Stomach (tissue), 9 donors: ENCODE results near the gene PELI2. TPM values are rescaled to one million over a fixed set of nuclear protein-coding genes. Genes with fewer than 3 reads are reported as not detected.

Experiments used
- DNase-seq, 2 donors: peaks; one replicate each; pipeline versions ENCODE4 v3.0.0 to v3.0.0-alpha.2; 2013 to 2019
- H3K27ac ChIP-seq, 5 donors: fragments of 200-600 bp in 4 of 5; sonication (generic) in 4 of 5; one replicate each; pipeline ENCODE4 v1.5.1; 2013 to 2019; ENCODE audit warnings: mild to moderate bottlenecking in 1 of 5, moderate library complexity in 1 of 5
- H3K27me3 ChIP-seq, 3 donors: fragments of 200-600 bp; sonication (generic); one replicate each; pipeline ENCODE4 v1.5.1; 2017 to 2019; ENCODE audit warnings: mixed run types in 1 of 3
- H3K36me3 ChIP-seq, 4 donors: fragments of 200-600 bp; sonication (generic); 1 replicate in 3 of 4; 2 replicates in 1 of 4; pipeline ENCODE4 v1.5.1; 2016 to 2019
- H3K4me1 ChIP-seq, 4 donors: fragments of 200-600 bp; sonication (generic); one replicate each; pipeline ENCODE4 v1.5.1; 2016 to 2019
- H3K4me3 ChIP-seq, 4 donors: fragments of 200-600 bp; sonication (generic) in 3 of 4; one replicate each; pipeline ENCODE4 v1.5.1; 2016 to 2019; ENCODE audit warnings: mild to moderate bottlenecking in 1 of 4
- H3K9me3 ChIP-seq, 4 donors: fragments of 200-600 bp; sonication (generic); one replicate each; pipeline ENCODE4 v1.5.1; 2016 to 2019
- EP300 ChIP-seq: sonication (generic); formaldehyde crosslinking; IDR thresholded peaks from one replicate; pipeline ENCODE4 v1.6.1; 2017; ENCODE audit warnings: antibody characterized with exemption
- POLR2A ChIP-seq, 4 donors: fragments of 450-650 bp; IDR thresholded peaks; one replicate each; pipeline ENCODE4 v1.6.1; 2016; ENCODE audit warnings: antibody characterized with exemption in 4 of 4, control low read depth in 2 of 4, mild to moderate bottlenecking in 1 of 4, moderate library complexity in 1 of 4
- POLR2AphosphoS5 ChIP-seq, 3 donors: sonication (generic); formaldehyde crosslinking; IDR thresholded peaks; one replicate each; pipeline ENCODE4 v1.6.1; 2016; ENCODE audit warnings: antibody characterized with exemption in 3 of 3
- WGBS, 5 donors: extraction: QIAGEN DNeasy Blood & Tissue Kit in 3 of 5; methylation state at CpG; one replicate each; pipeline versions ENCODE4 v1.1.5 to v1.1.7; 2013 to 2018; 5-methylcytosine and 5-hydroxymethylcytosine counted together
- intact Hi-C: fragments of 100-400 bp; cut with DNase I; formaldehyde crosslinking; loops from one replicate; pipeline ENCODE4 v1.15.1; 2023; ENCODE audit warnings: low total_unique reads
- polyA plus RNA-seq, 3 donors: library from polyadenylated mRNA; stranded (reverse); fragments of 200-250 nt; gene quantifications; one replicate each; pipeline ENCODE4 v1.2.3, GENCODE V29; 2013
- total RNA-seq, 5 donors: library from RNA; depleted of rRNA; stranded (reverse); fragments of >200 nt; gene quantifications; one replicate each; pipeline versions ENCODE4 v1.1.0 to v1.2.3, GENCODE V29; 2014 to 2016
- TF ChIP-seq, protein P1 (sequence below), 7 experiments: fragments of 450-650 bp in 4 of 7; fragments of 200-600 bp in 3 of 7; sonication (generic) in 3 of 7; IDR thresholded peaks; one replicate each; pipeline ENCODE4 v1.5.1; 2016 to 2019; ENCODE audit warnings: antibody characterized with exemption in 7 of 7, control low read depth in 2 of 7, mild to moderate bottlenecking in 1 of 7
- donor health status: healthy with polysubstance abuse.
- donor health status: Bipolar disorder and iron deficiency.
- donor health status: healthy.

Gene PELI2
- total and polyA plus RNA-seq, 8 donors: 3.0 to 48.3 (median 10.6) TPM

DNA sequence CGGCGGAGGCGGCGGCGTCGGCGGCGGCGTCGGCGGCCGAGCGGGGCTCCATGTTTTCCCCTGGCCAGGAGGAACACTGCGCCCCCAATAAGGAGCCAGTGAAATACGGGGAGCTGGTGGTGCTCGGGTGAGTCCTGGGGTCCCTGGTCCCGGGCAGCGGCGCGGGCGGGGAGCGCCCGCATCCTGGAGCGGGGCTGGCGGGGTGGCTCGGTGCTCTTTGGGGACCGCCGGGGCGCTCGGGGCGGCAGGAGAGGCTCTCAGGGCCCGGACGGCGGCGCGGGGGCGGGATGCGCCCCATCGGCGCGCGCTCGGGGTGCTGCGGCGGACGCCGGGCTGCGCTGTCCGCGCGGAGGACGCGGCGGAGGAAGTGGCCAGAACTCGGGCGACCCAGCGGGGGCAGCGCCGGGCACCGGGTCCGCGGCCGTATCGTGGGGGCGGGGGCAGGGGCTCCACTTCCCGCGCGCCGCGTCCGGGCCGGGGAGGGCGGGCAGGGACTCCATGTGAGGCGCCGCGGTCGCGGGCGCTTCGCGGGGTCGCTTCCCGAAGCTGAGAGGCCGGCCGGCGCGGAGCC, 485 bp downstream of the PELI2 start:
- 0 to 4% (median 0%) methylated on average over 3 to 87 of the region's 87 CpGs for WGBS, 5 donors
- intact Hi-C loops: no loop called here
- no peaks in the 10 kb centered on the region for H3K27me3 ChIP-seq

DNA sequence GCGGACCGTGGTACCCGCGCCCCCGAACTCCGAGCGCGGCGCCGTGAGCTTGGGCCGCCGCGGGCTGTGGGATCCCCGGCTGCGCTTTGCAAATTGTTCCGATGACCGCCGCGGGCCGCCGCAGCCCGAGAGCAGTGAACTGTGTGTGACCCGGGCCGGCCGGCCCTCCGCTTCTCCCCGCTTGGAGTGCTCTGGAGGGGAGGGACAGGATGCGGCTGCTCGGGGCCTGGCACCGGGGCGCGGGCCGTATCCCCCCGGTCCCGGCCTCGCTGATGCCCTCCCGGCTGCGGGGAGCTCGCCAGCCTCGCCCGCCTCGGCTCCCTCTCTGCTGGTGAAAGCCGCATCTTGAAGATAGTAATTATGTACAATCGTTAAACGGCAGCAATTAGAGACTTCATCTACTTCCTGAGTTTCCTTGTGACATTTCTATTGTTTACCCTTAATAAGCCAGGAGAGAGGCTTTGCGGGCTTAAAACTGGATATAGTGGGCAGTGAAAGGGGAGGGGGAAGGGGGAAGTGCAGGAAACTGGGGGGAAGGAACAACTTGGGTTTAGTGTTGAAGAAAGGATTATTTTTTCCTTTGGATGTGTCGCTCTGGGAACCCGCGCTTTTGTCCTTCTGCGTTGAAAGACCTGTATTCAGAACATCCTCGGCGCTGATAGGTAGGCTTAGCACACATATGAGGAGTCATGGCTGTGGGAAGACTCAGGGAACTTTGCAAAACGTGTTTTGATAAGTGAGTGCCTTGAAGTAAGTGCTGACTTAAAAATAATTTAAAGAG, 1.2 kb downstream of the PELI2 start:
- Histone ChIP-seq H3K27ac (peak overlapping the region; percentile 92 to 100 (median 96)), H3K36me3 (no peaks in the 10 kb centered on the region), H3K27me3 (no peaks in the 10 kb centered on the region), H3K4me3 (peak overlapping the region; percentile 78 to 92 (median 88)), H3K4me1 (peaks cover 5 to 71% (median 32%) of the 10 kb centered on the region in 4 donors), H3K9me3 (no peaks in the 10 kb centered on the region)
- TF ChIP-seq POLR2A (IDR thresholded peaks at IDR 0.05): no peak
- TF ChIP-seq POLR2AphosphoS5 (IDR thresholded peaks at IDR 0.05): no peak
- no peak for TF ChIP-seq EP300
- TF ChIP-seq, protein P1, sequence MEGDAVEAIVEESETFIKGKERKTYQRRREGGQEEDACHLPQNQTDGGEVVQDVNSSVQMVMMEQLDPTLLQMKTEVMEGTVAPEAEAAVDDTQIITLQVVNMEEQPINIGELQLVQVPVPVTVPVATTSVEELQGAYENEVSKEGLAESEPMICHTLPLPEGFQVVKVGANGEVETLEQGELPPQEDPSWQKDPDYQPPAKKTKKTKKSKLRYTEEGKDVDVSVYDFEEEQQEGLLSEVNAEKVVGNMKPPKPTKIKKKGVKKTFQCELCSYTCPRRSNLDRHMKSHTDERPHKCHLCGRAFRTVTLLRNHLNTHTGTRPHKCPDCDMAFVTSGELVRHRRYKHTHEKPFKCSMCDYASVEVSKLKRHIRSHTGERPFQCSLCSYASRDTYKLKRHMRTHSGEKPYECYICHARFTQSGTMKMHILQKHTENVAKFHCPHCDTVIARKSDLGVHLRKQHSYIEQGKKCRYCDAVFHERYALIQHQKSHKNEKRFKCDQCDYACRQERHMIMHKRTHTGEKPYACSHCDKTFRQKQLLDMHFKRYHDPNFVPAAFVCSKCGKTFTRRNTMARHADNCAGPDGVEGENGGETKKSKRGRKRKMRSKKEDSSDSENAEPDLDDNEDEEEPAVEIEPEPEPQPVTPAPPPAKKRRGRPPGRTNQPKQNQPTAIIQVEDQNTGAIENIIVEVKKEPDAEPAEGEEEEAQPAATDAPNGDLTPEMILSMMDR (IDR thresholded peaks at IDR 0.05): no peak
- peak; percentile 46 to 82 for DNase-seq
- intact Hi-C loops: no loop called here
- WGBS, 5 donors: 1 to 5% (median 2%) methylated on average over 24 to 53 of the region's 53 CpGs

More for the DNA sequence above, 485 bp downstream of the PELI2 start:
- H3K4me3 ChIP-seq: peak overlapping the region; percentile 78 to 92 (median 88)
- peaks cover 5 to 64% (median 27%) of the 10 kb centered on the region in 4 donors for H3K4me1 ChIP-seq
- no peaks in the 10 kb centered on the region for H3K36me3 ChIP-seq
- H3K9me3 ChIP-seq: no peaks in the 10 kb centered on the region
- TF ChIP-seq, protein P1 (IDR thresholded peaks at IDR 0.05): peak in 1 of 7 experiments; percentile 3
- TF ChIP-seq POLR2AphosphoS5 (IDR thresholded peaks at IDR 0.05) (no peak), POLR2A (IDR thresholded peaks at IDR 0.05) (no peak), EP300 (no peak)
- peak; percentile 44 to 60 for DNase-seq
- H3K27ac ChIP-seq: peak overlapping the region; percentile 92 to 100 (median 96)

DNA sequence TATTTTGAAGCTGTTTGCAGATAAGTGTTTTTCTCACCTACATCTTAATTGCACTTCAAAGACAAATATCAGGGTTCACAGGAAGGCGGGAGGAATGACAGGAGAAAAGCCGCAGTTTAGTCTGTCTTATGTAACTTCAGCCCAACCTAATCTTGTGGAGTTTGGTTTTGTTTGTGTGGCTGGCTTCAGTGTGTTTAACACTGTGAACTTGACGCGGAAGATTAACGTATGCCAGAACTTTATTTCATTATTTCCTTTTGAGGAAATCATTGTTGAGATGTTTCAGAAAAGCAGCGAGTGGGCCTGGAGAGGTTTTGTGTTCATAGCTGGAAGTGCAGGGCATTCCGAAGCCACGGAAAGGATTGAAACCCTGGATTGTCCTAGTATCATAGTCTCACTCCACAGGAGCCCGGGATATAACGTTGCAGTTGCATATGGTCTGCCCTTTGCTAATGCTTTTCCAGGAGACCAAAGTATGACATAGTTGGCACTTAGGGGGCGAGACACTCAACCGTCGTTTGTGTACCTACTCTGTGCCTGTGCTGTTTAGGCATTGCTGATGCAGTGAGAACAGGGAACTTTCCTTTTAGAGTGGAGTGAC, 2.0 kb downstream of the PELI2 start:
- Histone ChIP-seq H3K27me3 (no peaks in the 10 kb centered on the region), H3K4me3 (peak overlapping the region; percentile 78 to 92 (median 88)), H3K9me3 (no peaks in the 10 kb centered on the region), H3K36me3 (no peaks in the 10 kb centered on the region), H3K27ac (peak overlapping the region; percentile 58 to 98 (median 96)), H3K4me1 (peaks cover 5 to 79% (median 39%) of the 10 kb centered on the region in 4 donors)
- TF ChIP-seq EP300 (no peak), POLR2AphosphoS5 (IDR thresholded peaks at IDR 0.05) (peak in 2 of 3 donors; percentile 6 to 29), POLR2A (IDR thresholded peaks at IDR 0.05) (no peak)
- TF ChIP-seq, protein P1 (IDR thresholded peaks at IDR 0.05): peak in 1 of 7 experiments; percentile 10
- intact Hi-C loops: no loop called here
- peak in 1 of 2 donors; percentile 49 for DNase-seq
- WGBS, 5 donors: 4 to 14% (median 7%) methylated on average over 13 of the region's 13 CpGs

DNA sequence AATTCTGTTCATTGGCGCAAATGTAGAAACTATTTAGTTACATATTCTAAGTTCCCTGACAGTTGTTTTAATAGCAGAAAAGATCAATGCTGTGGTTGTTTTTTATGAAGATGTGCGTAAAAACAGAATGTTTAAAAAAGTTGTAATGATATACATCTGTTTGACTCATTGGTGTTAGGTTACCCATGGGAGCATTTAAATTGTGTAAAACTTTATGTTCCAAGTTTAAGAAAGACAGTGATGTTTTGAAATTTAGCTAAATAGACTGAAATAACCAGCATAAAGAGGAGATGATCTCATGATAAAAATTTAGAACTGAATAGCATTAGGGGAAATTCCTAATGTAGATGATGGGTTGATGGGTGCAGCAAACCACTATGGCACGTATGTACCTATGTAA, 3.6 kb downstream of the PELI2 start:
- no peak for DNase-seq
- no peak overlapping the region for H3K4me3 ChIP-seq
- intact Hi-C loops: no loop called here
- WGBS, 5 donors: 82 to 90% (median 89%) methylated on average over 3 of the region's 3 CpGs
- no peaks in the 10 kb centered on the region for H3K27me3 ChIP-seq
- H3K27ac ChIP-seq: no peak overlapping the region
- no peaks in the 10 kb centered on the region for H3K9me3 ChIP-seq
- peaks cover 13 to 82% (median 51%) of the 10 kb centered on the region in 4 donors for H3K4me1 ChIP-seq
- no peak for TF ChIP-seq EP300
- TF ChIP-seq POLR2AphosphoS5 (IDR thresholded peaks at IDR 0.05): no peak
- TF ChIP-seq, protein P1 (IDR thresholded peaks at IDR 0.05): no peak
- no peak for TF ChIP-seq POLR2A (IDR thresholded peaks at IDR 0.05)
- H3K36me3 ChIP-seq: no peaks in the 10 kb centered on the region
